HG02763 (cell line): Measurements from ENCODE around the gene NEU1.
"Not testable (repeated sequence)": the region's sequence is repeated elsewhere in the genome, so short reads cannot be mapped to it uniquely, and the experiment has no call there.

Experiments
- ATAC-seq: cut with Tn5 transposase; IDR thresholded peaks from one replicate; pipeline ENCODE4 v1.9.1; 2021; ENCODE audit warnings: mild to moderate bottlenecking, moderate library complexity; ENCODE audit not compliant: unreplicated experiment

The NEU1 gene

GRCh38 chr6:31875877-31876276, 13.3 kb upstream of the NEU1 start:
- no peak for ATAC-seq

- ATAC-seq, result no peak
Observed at GRCh38 chr6:31874836-31875572, 12.4 kb upstream of the NEU1 start.

DNA sequence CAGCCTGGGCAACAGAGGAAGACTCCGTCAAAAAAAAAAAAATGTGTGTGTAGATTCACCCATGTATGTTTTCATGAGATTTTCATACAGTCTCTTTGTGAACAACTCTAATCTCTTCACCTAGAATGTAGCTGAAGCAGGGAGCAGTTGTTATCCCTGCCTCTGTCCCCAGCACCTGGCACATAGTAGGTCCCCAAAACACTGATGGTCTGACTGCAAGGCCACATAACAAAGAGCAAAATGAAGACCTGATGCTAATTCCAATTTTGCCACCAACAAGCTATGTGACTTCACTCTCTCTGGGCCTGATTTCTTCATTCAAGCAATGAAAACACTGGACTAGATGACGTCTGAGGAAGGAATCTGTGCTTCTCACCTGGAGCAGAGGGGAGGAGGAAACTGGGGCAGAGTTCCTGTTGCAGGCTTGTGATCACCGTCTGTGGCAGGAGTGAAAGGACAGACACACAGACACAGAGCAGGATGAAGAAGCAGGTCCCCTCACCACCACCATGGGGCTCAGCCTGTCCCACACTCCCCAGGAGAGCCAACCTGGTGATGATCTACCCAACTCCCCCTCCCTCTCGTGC, 11.6 kb upstream of the NEU1 start:
- ATAC-seq, result no peak

GRCh38 chr6:31871046-31871659, 8.5 kb upstream of the NEU1 start:
- no peak for ATAC-seq

DNA sequence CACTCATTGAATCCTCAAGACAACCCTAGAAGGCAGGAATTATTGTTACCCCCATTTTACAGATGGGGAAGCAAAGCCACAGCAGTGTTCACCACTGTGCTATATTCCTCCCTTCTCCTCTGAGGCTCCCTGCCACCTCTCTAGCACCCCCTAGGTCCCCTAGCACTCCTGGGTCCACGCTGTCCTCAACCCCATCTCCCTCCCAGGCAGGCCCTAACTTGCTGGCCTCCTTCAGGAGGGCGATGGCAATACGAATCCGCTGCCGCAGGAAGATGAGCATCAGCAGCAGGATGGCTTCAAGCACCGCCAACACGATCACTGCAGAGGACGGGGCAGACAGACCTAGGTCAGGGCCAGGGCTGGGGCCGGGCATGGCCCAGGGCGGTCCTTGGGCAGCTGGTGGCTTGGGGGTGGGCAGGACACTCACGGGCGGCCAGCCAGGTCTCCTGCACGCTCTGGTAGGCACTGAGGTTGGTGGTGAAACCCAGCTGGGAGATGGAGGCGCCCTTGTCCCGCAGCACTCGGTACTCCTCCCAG, 7.8 kb upstream of the NEU1 start:
- ATAC-seq, result no peak

GRCh38 chr6:31869343-31869742, 6.7 kb upstream of the NEU1 start:
- ATAC-seq, result no peak

GRCh38 chr6:31868658-31868971, 6.0 kb upstream of the NEU1 start:
- ATAC-seq, result not testable (repeated sequence)

- ATAC-seq, result no peak
Observed at GRCh38 chr6:31865205-31866118, 2.8 kb upstream of the NEU1 start.

DNA sequence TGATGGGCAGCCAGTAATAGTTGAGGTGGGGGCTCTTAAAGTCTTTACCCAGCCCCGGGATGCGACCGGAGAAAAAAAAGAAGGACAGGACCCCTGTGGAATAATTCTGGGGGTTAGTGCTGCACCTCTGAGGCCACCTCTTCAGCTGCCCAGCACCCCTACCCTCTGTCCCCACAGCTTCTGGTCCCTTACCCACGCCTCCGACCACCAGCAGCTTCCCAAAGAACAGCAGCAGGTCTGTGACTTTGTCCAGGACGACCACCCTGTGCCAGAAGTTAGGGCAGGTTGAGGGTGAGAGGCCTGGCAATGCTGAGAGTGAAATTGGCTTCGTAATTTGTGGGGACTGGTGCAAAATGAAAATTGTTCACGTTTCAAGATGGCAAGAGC, 2.2 kb upstream of the NEU1 start:
- ATAC-seq, result no peak

DNA sequence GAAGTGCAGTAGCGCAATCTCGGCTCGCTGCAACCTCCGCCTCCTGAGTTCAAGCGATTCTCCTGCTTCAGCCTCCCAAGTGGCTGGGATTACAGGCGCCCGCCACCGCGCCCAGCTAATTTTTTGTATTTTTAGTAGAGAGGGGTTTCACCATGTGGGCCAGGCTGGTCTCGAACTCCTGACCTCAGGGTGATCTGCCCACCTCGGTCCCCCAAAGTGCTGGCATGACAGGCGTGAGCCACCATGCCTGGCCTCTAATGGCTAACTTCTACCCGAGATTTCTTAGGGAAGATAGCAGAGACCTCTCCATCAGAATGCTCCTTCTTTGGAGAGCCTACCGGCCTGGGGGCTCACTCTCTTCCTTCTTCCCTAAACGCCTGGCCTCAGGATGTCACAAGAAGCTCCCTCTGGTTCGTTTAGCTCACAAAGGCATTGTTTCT, 1.5 kb upstream of the NEU1 start:
- not testable (repeated sequence) for ATAC-seq

- no peak for ATAC-seq
Observed at GRCh38 chr6:31861919-31862343, 690 bp downstream of the NEU1 start.

GRCh38 chr6:31861150-31861549, 1.5 kb downstream of the NEU1 start:
- ATAC-seq, result no peak

- ATAC-seq, result no peak
Observed at GRCh38 chr6:31860349-31860748, 2.3 kb downstream of the NEU1 start.

GRCh38 chr6:31859923-31860322, 2.7 kb downstream of the NEU1 start:
- no peak for ATAC-seq

GRCh38 chr6:31858707-31859106, 3.9 kb downstream of the NEU1 start:
- ATAC-seq, result no peak

- ATAC-seq, result not testable (repeated sequence)
Observed at GRCh38 chr6:31857774-31858173, 4.8 kb downstream of the NEU1 start.

- not testable (repeated sequence) for ATAC-seq
Observed at GRCh38 chr6:31851980-31852718, 10.5 kb downstream of the NEU1 start.

GRCh38 chr6:31851485-31851832, 11.2 kb downstream of the NEU1 start:
- no peak for ATAC-seq

- ATAC-seq, result no peak
Observed at GRCh38 chr6:31850765-31851484, 11.7 kb downstream of the NEU1 start.
